Cardiac ventricle fibroblast (primary cell): ENCODE results near the gene CYP2S1. TPM values are rescaled to one million over a fixed set of nuclear protein-coding genes. Genes with fewer than 3 reads are reported as not detected.

ENCODE experiments used
- total RNA-seq: library from RNA; depleted of rRNA; stranded (reverse); fragments of >200 nt; gene quantifications from 2 replicates; pipeline ENCODE4 v1.2.3, GENCODE V29; 2015

Gene CYP2S1
- not detected in 2 replicates for total RNA-seq

GRCh38 chr19:41192574-41193429 is at the start of gene CYP2S1:
Gene CYP2S1, plus strand, starts transcription at chr19:41193219. Its CDS starts 46 bp downstream, at chr19:41193265.

GRCh38 chr19:41218615-41219507 is 25.8 kb downstream of the CYP2S1 start, which contains the start of gene AXL:
Gene AXL, plus strand, starts transcription at chr19:41219223. Its CDS starts 170 bp downstream, at chr19:41219393.

Other genes with a start within 250 kb of the CYP2S1 start
- gene CYP2B6, start 201.9 kb upstream of the CYP2S1 start, total RNA-seq = not detected in 2 replicates
- not detected in 2 replicates for gene CYP2A13, start 104.8 kb upstream of the CYP2S1 start, total RNA-seq
- gene CYP2F1, start 78.8 kb upstream of the CYP2S1 start, total RNA-seq = not detected in 2 replicates
- 44.3 and 52.9 TPM in 2 replicates for gene AXL, start 26.0 kb downstream of the CYP2S1 start, total RNA-seq
- gene HNRNPUL1, start 71.2 kb downstream of the CYP2S1 start, total RNA-seq = 117 and 119 TPM in 2 replicates
- gene CCDC97, start 117.0 kb downstream of the CYP2S1 start, total RNA-seq = 11.9 and 12.0 TPM in 2 replicates
- gene TGFB1, start 160.7 kb downstream of the CYP2S1 start, total RNA-seq = 65.2 and 74.3 TPM in 2 replicates
- 1.7 and 6.1 TPM in 2 replicates for gene B9D2, start 170.9 kb downstream of the CYP2S1 start, total RNA-seq
- gene TMEM91, start 183.3 kb downstream of the CYP2S1 start, total RNA-seq = 5.5 and 8.5 TPM in 2 replicates
- gene EXOSC5, start 204.1 kb downstream of the CYP2S1 start, total RNA-seq = 15.2 and 25.5 TPM in 2 replicates
- 30.8 and 37.3 TPM in 2 replicates for gene BCKDHA, start 204.6 kb downstream of the CYP2S1 start, total RNA-seq
- 0.78 and 1.2 TPM in 2 replicates for gene B3GNT8, start 234.2 kb downstream of the CYP2S1 start, total RNA-seq
- 28.8 and 31.2 TPM in 2 replicates for gene DMAC2, start 246.7 kb downstream of the CYP2S1 start, total RNA-seq
- not detected in 2 replicates for gene ERICH4, start 249.9 kb downstream of the CYP2S1 start, total RNA-seq